Activated T-cell treated with anti-CD3 and anti-CD28 coated beads, Interleukin-2, amount 50 U/mL, for 4 hours (primary cell): ENCODE measurements around the gene C10orf67. TPM values are rescaled to one million over a fixed set of nuclear protein-coding genes. Genes with fewer than 3 reads are reported as not detected.
"Not testable (repeated sequence)": the region's sequence is repeated elsewhere in the genome, so short reads cannot be mapped to it uniquely, and the experiment has no call there.

Experiments
- ATAC-seq, 2 donors: fragments of 200-7000 bp; cut with Tn5 transposase; one replicate each; pipeline ENCODE4 v1.10.0; 2021
- DNase-seq: peaks from one replicate; pipeline ENCODE4 v3.0.0-alpha.2; 2020
- H3K27me3 Mint-ChIP-seq: one replicate; pipeline ENCODE4 v1.8.0; 2021; ENCODE audit warnings: low read depth, mixed read lengths
- H3K36me3 Mint-ChIP-seq: one replicate; pipeline ENCODE4 v1.8.0; 2022; ENCODE audit warnings: mixed read lengths; ENCODE audit not compliant: insufficient read depth
- H3K4me1 Mint-ChIP-seq: one replicate; pipeline ENCODE4 v1.8.0; 2021; ENCODE audit warnings: low read depth, mixed read lengths
- H3K4me3 Mint-ChIP-seq: one replicate; pipeline ENCODE4 v1.8.0; 2021; ENCODE audit warnings: mild to moderate bottlenecking, moderate library complexity, mixed read lengths
- H3K9me3 Mint-ChIP-seq: one replicate; pipeline ENCODE4 v1.8.0; 2021; ENCODE audit warnings: mixed read lengths
- total RNA-seq, 3 donors: library from RNA; stranded (reverse); gene quantifications; one replicate each; pipeline ENCODE4 v1.2.1, GENCODE V29; 2021

C10orf67 gene
- total RNA-seq, 3 donors from 2014 or later = 0.42 to 1.1 (median 0.73) TPM

DNA sequence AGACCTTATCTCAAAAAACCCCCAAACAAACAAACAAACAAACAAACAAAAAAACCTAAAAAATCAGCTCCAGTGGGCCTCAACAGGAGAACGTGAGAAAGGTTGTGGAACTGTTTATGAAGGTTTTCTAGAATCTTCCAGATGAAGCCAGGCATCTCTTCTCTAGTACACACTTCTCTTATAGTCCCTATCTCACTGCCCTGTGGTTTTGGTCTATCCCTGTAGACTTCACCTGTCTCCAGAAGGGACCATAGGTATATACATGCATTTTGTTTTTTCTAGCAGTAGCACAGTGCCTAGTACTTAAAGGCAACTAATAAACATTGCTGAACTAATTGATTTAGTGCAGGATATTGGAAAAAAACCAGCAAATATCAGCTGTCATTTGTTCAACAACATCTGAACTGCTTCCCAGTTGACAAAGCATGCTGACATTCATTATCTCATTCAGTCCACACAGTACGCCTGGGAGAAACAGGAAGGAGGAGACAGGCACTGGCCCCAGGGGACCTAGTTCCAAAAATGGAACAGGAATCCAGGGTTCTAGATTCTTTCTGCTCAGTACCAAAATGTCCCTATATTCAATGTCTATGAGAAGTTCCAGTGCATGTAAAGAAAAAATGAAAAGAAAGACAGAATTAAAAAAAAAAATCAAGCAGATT lies 59.8 kb downstream of the C10orf67 start:
- no peaks in the 10 kb centered on the region for H3K9me3 Mint-ChIP-seq
- H3K27me3 Mint-ChIP-seq = peaks cover 20% of the 10 kb centered on the region
- no peak overlapping the region for H3K4me3 Mint-ChIP-seq
- ATAC-seq (no peak), DNase-seq (no peak)
- H3K36me3 Mint-ChIP-seq = no peaks in the 10 kb centered on the region
- peaks cover 2% of the 10 kb centered on the region for H3K4me1 Mint-ChIP-seq

GRCh38 chr10:23284155-23284554 lies 60.4 kb downstream of the C10orf67 start:
- Mint-ChIP-seq H3K4me3 (no peak overlapping the region), H3K4me1 (peaks cover 2% of the 10 kb centered on the region), H3K9me3 (no peaks in the 10 kb centered on the region), H3K27me3 (peaks cover 23% of the 10 kb centered on the region), H3K36me3 (no peaks in the 10 kb centered on the region)
- DNase-seq (no peak), ATAC-seq (no peak)

GRCh38 chr10:23283680-23284079 lies 60.9 kb downstream of the C10orf67 start:
- no peak overlapping the region for H3K4me3 Mint-ChIP-seq
- DNase-seq (no peak), ATAC-seq (no peak)
- peaks cover 2% of the 10 kb centered on the region for H3K4me1 Mint-ChIP-seq
- H3K27me3 Mint-ChIP-seq = peaks cover 24% of the 10 kb centered on the region
- H3K9me3 Mint-ChIP-seq = no peaks in the 10 kb centered on the region
- no peaks in the 10 kb centered on the region for H3K36me3 Mint-ChIP-seq

GRCh38 chr10:23281044-23281433 lies 63.6 kb downstream of the C10orf67 start:
- peaks cover 2% of the 10 kb centered on the region for H3K4me1 Mint-ChIP-seq
- ATAC-seq (no peak), DNase-seq (no peak)
- no peaks in the 10 kb centered on the region for H3K9me3 Mint-ChIP-seq
- peaks cover 28% of the 10 kb centered on the region for H3K27me3 Mint-ChIP-seq
- H3K4me3 Mint-ChIP-seq = no peak overlapping the region
- H3K36me3 Mint-ChIP-seq = no peaks in the 10 kb centered on the region

GRCh38 chr10:23280419-23281043 lies 64.1 kb downstream of the C10orf67 start:
- peaks cover 25% of the 10 kb centered on the region for H3K27me3 Mint-ChIP-seq
- H3K4me3 Mint-ChIP-seq = no peak overlapping the region
- DNase-seq (no peak), ATAC-seq (no peak)
- H3K36me3 Mint-ChIP-seq = no peaks in the 10 kb centered on the region
- H3K4me1 Mint-ChIP-seq = peaks cover 2% of the 10 kb centered on the region
- no peaks in the 10 kb centered on the region for H3K9me3 Mint-ChIP-seq

GRCh38 chr10:23275355-23275754 lies 69.2 kb downstream of the C10orf67 start:
- Mint-ChIP-seq H3K9me3 (peaks cover 13% of the 10 kb centered on the region), H3K4me3 (no peak overlapping the region), H3K36me3 (no peaks in the 10 kb centered on the region), H3K4me1 (no peaks in the 10 kb centered on the region), H3K27me3 (peaks cover 9% of the 10 kb centered on the region)
- ATAC-seq (no peak), DNase-seq (no peak)

DNA sequence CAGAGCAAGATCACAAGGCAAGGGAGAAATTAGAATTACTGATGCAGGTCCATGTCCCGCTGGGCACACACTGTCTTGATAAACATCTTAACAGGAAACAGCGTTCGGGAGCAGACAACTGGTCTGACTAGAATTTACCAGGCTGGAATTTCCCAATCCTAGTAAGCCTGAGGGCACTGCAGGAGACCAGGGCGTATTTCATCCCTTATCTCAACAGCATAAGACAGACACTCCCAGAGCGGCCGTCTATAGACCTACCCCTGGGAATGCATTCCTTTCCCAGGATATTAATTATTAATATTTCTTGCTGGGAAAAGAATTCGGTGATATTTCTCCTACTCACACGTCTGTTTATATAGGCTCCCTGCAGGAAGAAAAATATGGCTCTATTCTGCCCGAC lies 70.4 kb downstream of the C10orf67 start:
- not testable (repeated sequence) for H3K36me3 Mint-ChIP-seq, H3K4me3 Mint-ChIP-seq, H3K27me3 Mint-ChIP-seq, H3K4me1 Mint-ChIP-seq, ATAC-seq, DNase-seq
- peaks cover 17% of the 10 kb centered on the region for H3K9me3 Mint-ChIP-seq

DNA sequence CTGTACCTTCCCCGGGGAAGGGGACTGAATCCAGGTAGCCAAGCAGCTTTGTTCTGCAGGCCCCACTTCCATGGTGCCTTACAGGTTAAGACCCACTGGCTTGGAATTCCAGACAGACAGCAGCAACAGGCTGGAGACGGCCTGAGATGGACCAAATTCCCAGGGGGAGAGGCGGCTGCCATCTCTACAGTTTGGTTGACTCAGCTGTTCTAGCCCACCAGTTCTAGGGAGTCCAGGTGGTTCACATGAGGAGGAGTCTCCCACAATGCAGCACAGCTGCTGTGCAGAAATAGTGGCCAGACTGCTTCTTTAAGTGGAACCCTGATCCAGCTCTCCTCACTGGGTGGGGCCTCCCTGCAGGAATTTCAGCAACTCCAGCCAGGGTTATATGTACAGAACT lies 74.1 kb downstream of the C10orf67 start:
- H3K27me3 Mint-ChIP-seq = no peaks in the 10 kb centered on the region
- DNase-seq = no peak
- H3K4me1 Mint-ChIP-seq = no peaks in the 10 kb centered on the region
- no peak for ATAC-seq
- H3K9me3 Mint-ChIP-seq = peaks cover 18% of the 10 kb centered on the region
- H3K36me3 Mint-ChIP-seq = no peaks in the 10 kb centered on the region
- no peak overlapping the region for H3K4me3 Mint-ChIP-seq

- no peak for ATAC-seq
- H3K4me1 Mint-ChIP-seq = no peaks in the 10 kb centered on the region
These were observed 81.0 kb downstream of the C10orf67 start for GRCh38 chr10:23263441-23264164.

DNA sequence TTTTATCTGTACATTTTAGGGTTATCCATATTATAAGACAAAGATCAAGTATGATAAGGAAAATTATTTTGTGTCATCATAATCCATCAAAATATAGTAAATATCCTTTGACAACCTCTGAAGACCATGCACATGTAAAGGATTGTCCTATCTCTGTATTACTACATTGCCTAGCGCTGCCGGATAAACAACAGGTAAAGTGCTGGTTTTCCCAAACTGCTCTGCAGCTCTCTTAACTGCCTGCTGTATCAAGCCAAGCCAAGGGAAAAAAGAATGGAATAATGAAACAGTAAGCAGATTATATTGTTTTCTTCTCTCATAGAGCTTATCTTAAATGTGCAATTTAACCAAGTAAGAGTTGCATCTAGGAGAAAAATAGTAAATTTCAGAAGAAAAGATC lies 81.7 kb downstream of the C10orf67 start:
- ATAC-seq (no peak), DNase-seq (no peak)
- Mint-ChIP-seq H3K27me3 (no peaks in the 10 kb centered on the region), H3K4me1 (no peaks in the 10 kb centered on the region), H3K36me3 (no peaks in the 10 kb centered on the region), H3K4me3 (no peak overlapping the region), H3K9me3 (no peaks in the 10 kb centered on the region)

More at GRCh38 chr10:23263441-23264164, 81.0 kb downstream of the C10orf67 start:
- no peak for DNase-seq
- H3K9me3 Mint-ChIP-seq = no peaks in the 10 kb centered on the region
- H3K36me3 Mint-ChIP-seq = no peaks in the 10 kb centered on the region
- no peak overlapping the region for H3K4me3 Mint-ChIP-seq
- no peaks in the 10 kb centered on the region for H3K27me3 Mint-ChIP-seq

- Mint-ChIP-seq H3K9me3 (no peaks in the 10 kb centered on the region), H3K36me3 (no peaks in the 10 kb centered on the region), H3K27me3 (no peaks in the 10 kb centered on the region), H3K4me3 (no peak overlapping the region), H3K4me1 (no peaks in the 10 kb centered on the region)
- DNase-seq (no peak), ATAC-seq (no peak)
These were observed 86.1 kb downstream of the C10orf67 start for GRCh38 chr10:23258516-23258915.

- Mint-ChIP-seq H3K36me3 (peaks cover 2% of the 10 kb centered on the region), H3K4me3 (no peak overlapping the region), H3K27me3 (peaks cover 7% of the 10 kb centered on the region), H3K4me1 (no peaks in the 10 kb centered on the region), H3K9me3 (peaks cover 6% of the 10 kb centered on the region)
- ATAC-seq (no peak), DNase-seq (no peak)
These were observed 90.8 kb downstream of the C10orf67 start for GRCh38 chr10:23253780-23254179.

GRCh38 chr10:23252859-23253258 lies 91.7 kb downstream of the C10orf67 start:
- not testable (repeated sequence) for H3K27me3 Mint-ChIP-seq

GRCh38 chr10:23241779-23242178 lies 102.8 kb downstream of the C10orf67 start:
- not testable (repeated sequence) for DNase-seq, H3K4me3 Mint-ChIP-seq, H3K4me1 Mint-ChIP-seq, ATAC-seq, H3K36me3 Mint-ChIP-seq
- H3K9me3 Mint-ChIP-seq = peaks cover 16% of the 10 kb centered on the region
- H3K27me3 Mint-ChIP-seq = peaks cover 12% of the 10 kb centered on the region

More at GRCh38 chr10:23252859-23253258, 91.7 kb downstream of the C10orf67 start:
- H3K36me3 Mint-ChIP-seq, DNase-seq, H3K9me3 Mint-ChIP-seq, ATAC-seq, H3K4me1 Mint-ChIP-seq, H3K4me3 Mint-ChIP-seq: not testable (repeated sequence)

DNA sequence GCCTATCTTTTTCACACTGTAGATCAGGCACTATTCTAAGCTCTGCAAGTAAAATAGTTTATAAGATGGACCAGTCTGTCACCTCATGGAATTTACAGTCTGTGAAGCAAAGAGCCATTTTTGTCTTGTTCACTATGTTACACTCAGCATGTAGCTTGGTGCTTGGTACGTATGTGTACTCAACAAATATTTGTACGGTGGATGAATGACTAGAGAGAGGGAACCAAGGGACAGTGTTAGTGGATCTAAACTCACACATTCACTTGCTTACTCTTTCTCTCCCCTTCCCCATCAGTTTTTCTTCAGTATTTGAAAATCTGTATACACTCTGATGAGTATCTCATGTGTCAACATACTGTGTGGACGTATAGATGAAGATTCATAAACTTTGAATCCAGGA lies 106.6 kb downstream of the C10orf67 start:
- H3K4me3 Mint-ChIP-seq = no peak overlapping the region
- no peak for DNase-seq
- ATAC-seq = no peak
- H3K9me3 Mint-ChIP-seq = peaks cover 16% of the 10 kb centered on the region
- H3K36me3 Mint-ChIP-seq = no peaks in the 10 kb centered on the region
- H3K27me3 Mint-ChIP-seq = peaks cover 16% of the 10 kb centered on the region
- no peaks in the 10 kb centered on the region for H3K4me1 Mint-ChIP-seq
